ENCODE measurements around the gene PTOV1.

Gene PTOV1

DNA sequence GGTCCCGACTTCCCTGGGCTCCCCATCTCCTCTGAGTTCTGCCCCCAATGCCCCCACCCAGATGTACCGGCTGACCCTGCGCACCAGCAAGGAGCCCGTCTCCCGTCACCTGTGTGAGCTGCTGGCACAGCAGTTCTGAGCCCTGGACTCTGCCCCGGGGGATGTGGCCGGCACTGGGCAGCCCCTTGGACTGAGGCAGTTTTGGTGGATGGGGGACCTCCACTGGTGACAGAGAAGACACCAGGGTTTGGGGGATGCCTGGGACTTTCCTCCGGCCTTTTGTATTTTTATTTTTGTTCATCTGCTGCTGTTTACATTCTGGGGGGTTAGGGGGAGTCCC, 44.4 kb upstream of the PTOV1 start:
- H3K4me3 ChIP-seq (replicated peaks in 1 of 2; ENCODE audit: low read depth in 2 of 2, low read length in 2 of 2): no peak overlapping the region
- DNase-seq (ENCODE audit: low read depth in 2 of 2): no peak
- TF ChIP-seq CTCF (IDR thresholded peaks at IDR 0.05; ENCODE audit: low read depth, low read length): no peak

- DNase-seq (ENCODE audit: low read depth in 2 of 2): no peak
- TF ChIP-seq CTCF (IDR thresholded peaks at IDR 0.05; ENCODE audit: low read depth, low read length): no peak
- no peak overlapping the region for H3K4me3 ChIP-seq (replicated peaks in 1 of 2; ENCODE audit: low read depth in 2 of 2, low read length in 2 of 2)
These were observed 43.7 kb upstream of the PTOV1 start for GRCh38 chr19:49807058-49807903.

DNA sequence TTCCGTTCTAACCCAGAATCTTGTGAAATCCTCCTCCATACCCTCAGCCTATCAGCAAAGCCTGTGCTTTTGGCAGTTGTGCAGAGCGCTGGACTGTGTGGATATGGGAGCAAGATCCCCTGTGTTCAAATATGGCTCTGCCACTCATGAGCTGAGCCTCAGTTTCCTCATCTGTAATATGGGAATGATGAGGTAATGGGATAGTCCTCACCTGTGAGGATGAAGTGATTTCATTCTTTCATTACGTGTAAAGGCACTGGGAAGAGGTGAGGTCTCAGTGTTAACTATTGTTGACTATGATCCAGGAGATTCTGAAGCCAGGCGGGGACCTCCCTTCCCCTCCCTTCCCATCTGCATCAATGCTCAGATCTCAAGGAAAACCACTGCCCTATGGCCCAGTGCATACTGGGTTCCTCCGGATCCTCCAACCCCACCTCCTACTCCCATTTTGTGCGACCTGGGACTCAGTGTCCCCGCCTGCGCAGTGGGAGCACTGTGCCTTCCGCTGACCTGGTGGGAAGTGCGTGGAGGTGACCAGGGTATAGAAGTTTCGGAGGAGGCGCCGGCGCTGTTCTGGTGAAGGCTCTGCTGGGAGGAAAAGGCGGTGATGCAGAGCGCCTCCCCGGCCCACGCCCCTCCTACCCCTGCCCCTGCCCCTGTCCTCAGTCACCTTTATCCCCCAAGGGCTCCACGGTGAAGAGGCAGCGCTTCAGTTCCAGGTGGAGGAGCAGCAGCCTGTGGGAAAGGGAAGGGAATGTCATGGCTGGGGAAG, 42.9 kb upstream of the PTOV1 start:
- no peak for DNase-seq (ENCODE audit: low read depth in 2 of 2)
- H3K4me3 ChIP-seq (replicated peaks in 1 of 2; ENCODE audit: low read depth in 2 of 2, low read length in 2 of 2): peak overlapping the region in 1 of 2 donors; percentile 60
- TF ChIP-seq CTCF (IDR thresholded peaks at IDR 0.05; ENCODE audit: low read depth, low read length): no peak

GRCh38 chr19:49808711-49809159, 42.2 kb upstream of the PTOV1 start:
- H3K4me3 ChIP-seq (replicated peaks in 1 of 2; ENCODE audit: low read depth in 2 of 2, low read length in 2 of 2): peak overlapping the region; percentile 60 to 66
- no peak for TF ChIP-seq CTCF (IDR thresholded peaks at IDR 0.05; ENCODE audit: low read depth, low read length)
- DNase-seq (ENCODE audit: low read depth in 2 of 2): peak; percentile 79 to 91

- peak in 1 of 2 donors; percentile 19 for DNase-seq (ENCODE audit: low read depth in 2 of 2)
- no peak for TF ChIP-seq CTCF (IDR thresholded peaks at IDR 0.05; ENCODE audit: low read depth, low read length)
- H3K4me3 ChIP-seq (replicated peaks in 1 of 2; ENCODE audit: low read depth in 2 of 2, low read length in 2 of 2): peak overlapping the region; percentile 60 to 66
These were observed 41.6 kb upstream of the PTOV1 start for GRCh38 chr19:49809160-49809940.

- TF ChIP-seq CTCF (IDR thresholded peaks at IDR 0.05; ENCODE audit: low read depth, low read length): no peak
- no peak overlapping the region for H3K4me3 ChIP-seq (replicated peaks in 1 of 2; ENCODE audit: low read depth in 2 of 2, low read length in 2 of 2)
- DNase-seq (ENCODE audit: low read depth in 2 of 2): no peak
These were observed 41.0 kb upstream of the PTOV1 start for GRCh38 chr19:49809941-49810389.

Data from cardiac fibroblast (primary cell).